HG03442 (cell line): ENCODE measurements around the gene CLIC5.

ENCODE experiments used
- ATAC-seq: cut with Tn5 transposase; IDR thresholded peaks from one replicate; pipeline ENCODE4 v1.9.1; 2021; ENCODE audit warnings: mild to moderate bottlenecking, moderate library complexity; ENCODE audit not compliant: unreplicated experiment

The CLIC5 gene

GRCh38 chr6:45855642-45856394, 159.8 kb downstream of the CLIC5 start:
- no peak for ATAC-seq

GRCh38 chr6:45854149-45854742, 161.4 kb downstream of the CLIC5 start:
- no peak for ATAC-seq

- ATAC-seq, result no peak
Measured at GRCh38 chr6:45851034-45851400, 164.6 kb downstream of the CLIC5 start.

- ATAC-seq, result no peak
Measured at GRCh38 chr6:45850378-45851033, 165.2 kb downstream of the CLIC5 start.

- no peak for ATAC-seq
Measured at GRCh38 chr6:45845567-45845966, 170.1 kb downstream of the CLIC5 start.

- ATAC-seq, result no peak
Measured at GRCh38 chr6:45844986-45845385, 170.7 kb downstream of the CLIC5 start.

- no peak for ATAC-seq
Measured at GRCh38 chr6:45843848-45844521, 171.7 kb downstream of the CLIC5 start.

GRCh38 chr6:45841062-45841461, 174.6 kb downstream of the CLIC5 start:
- ATAC-seq, result no peak

GRCh38 chr6:45838996-45839395, 176.7 kb downstream of the CLIC5 start:
- ATAC-seq, result no peak

GRCh38 chr6:45838451-45838850, 177.2 kb downstream of the CLIC5 start:
- no peak for ATAC-seq

- ATAC-seq, result no peak
Measured at GRCh38 chr6:45837541-45838200, 178.0 kb downstream of the CLIC5 start.

GRCh38 chr6:45836984-45837383, 178.7 kb downstream of the CLIC5 start:
- no peak for ATAC-seq

- no peak for ATAC-seq
Measured at GRCh38 chr6:45836438-45836824, 179.2 kb downstream of the CLIC5 start.

- no peak for ATAC-seq
Measured at GRCh38 chr6:45835721-45836437, 179.8 kb downstream of the CLIC5 start.

- ATAC-seq, result no peak
Measured at GRCh38 chr6:45832063-45832462, 183.6 kb downstream of the CLIC5 start.
